ENCODE results near the gene CGGBP1. TPM values are rescaled to one million over a fixed set of nuclear protein-coding genes. Genes with fewer than 3 reads are reported as not detected.
"Not testable (repeated sequence)": the region's sequence is repeated elsewhere in the genome, so short reads cannot be mapped to it uniquely, and the experiment has no call there.

The CGGBP1 gene
- total RNA-seq, 1 donor from 2014 or later, result 180 TPM

DNA sequence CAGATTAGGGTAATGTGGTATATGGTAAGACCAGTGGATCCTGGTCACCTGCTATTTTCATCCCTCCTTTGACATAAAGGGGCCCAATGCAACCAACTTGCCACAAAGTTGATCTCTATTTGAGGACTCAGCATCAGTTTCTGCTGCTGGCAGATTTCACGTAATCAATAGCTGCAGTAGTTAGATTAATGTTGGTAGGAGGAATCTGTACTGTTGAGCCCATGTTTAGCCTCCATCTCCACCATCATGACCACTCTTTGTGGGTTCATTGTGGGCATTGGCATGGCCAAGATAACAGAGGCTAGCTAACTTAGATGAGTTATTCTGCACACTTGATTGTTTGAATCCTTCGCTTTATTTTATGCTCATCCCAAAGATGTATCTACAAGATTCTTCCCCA is 29.9 kb downstream of the CGGBP1 start:
- H3K4me3 Mint-ChIP-seq, result no peak overlapping the region
- H3K4me3 ChIP-seq, result no peak overlapping the region
- no peaks in the 10 kb centered on the region for H3K79me2 ChIP-seq (ENCODE audit: low read depth)
- DNase-seq (ENCODE audit: low spot score), result no peak
- no peak overlapping the region for H2AFZ ChIP-seq (replicated peaks)
- no peak for TF ChIP-seq EZH2phosphoT487 (IDR thresholded peaks at IDR 0.05)
- no peak for TF ChIP-seq EZH2 (IDR thresholded peaks at IDR 0.05)
- TF ChIP-seq, protein P1, sequence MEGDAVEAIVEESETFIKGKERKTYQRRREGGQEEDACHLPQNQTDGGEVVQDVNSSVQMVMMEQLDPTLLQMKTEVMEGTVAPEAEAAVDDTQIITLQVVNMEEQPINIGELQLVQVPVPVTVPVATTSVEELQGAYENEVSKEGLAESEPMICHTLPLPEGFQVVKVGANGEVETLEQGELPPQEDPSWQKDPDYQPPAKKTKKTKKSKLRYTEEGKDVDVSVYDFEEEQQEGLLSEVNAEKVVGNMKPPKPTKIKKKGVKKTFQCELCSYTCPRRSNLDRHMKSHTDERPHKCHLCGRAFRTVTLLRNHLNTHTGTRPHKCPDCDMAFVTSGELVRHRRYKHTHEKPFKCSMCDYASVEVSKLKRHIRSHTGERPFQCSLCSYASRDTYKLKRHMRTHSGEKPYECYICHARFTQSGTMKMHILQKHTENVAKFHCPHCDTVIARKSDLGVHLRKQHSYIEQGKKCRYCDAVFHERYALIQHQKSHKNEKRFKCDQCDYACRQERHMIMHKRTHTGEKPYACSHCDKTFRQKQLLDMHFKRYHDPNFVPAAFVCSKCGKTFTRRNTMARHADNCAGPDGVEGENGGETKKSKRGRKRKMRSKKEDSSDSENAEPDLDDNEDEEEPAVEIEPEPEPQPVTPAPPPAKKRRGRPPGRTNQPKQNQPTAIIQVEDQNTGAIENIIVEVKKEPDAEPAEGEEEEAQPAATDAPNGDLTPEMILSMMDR (IDR thresholded peaks at IDR 0.05), result no peak
- no peaks in the 10 kb centered on the region for H3K36me3 ChIP-seq
- H3F3A ChIP-seq (ENCODE audit: low read depth), result no peaks in the 10 kb centered on the region
- no peaks in the 10 kb centered on the region for H3K27me3 ChIP-seq
- H3K27ac Mint-ChIP-seq, result no peak overlapping the region
- H3K9me3 ChIP-seq (ENCODE audit: low read depth), result no peaks in the 10 kb centered on the region
- no peak overlapping the region for H3K27ac ChIP-seq
- peaks cover 9% of the 10 kb centered on the region for H3K9me3 Mint-ChIP-seq
- H3K4me2 ChIP-seq, result no peak overlapping the region
- H3K36me3 Mint-ChIP-seq, result no peaks in the 10 kb centered on the region
- no peak overlapping the region for H3K9ac ChIP-seq
- H3K4me1 ChIP-seq, result no peaks in the 10 kb centered on the region
- no peaks in the 10 kb centered on the region for H4K20me1 ChIP-seq (ENCODE audit: low read depth)
- no peaks in the 10 kb centered on the region for H3K27me3 Mint-ChIP-seq (ENCODE audit: insufficient read depth, low read depth)
- no peaks in the 10 kb centered on the region for H3K4me1 Mint-ChIP-seq

DNA sequence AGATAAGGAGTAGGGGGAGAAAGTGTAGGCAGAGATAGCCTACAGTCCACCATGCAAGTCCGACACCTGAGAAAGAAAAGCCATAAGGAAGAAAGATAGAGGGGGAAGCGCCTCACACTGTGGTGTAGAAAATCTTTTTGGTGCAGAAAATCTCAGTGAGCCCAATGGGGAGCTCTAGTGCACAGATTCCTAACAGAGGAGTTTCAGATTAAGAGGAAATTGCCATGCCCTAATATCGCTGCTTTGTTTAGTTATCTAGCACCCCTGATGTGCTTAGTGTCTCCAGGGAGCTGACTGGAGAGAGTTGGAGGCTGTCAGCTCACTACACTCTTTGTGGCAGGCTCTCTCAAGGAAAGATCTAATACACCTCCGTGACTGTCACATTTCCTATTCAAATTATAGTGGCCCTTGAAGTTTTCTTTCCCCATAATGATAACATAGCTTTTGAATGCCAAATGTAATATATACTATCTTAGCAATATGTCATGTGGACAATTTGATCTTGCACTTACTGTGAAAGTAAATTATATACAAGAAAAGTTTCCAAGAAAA is 33.7 kb downstream of the CGGBP1 start:
- H3K36me3 ChIP-seq, result no peaks in the 10 kb centered on the region
- Mint-ChIP-seq H3K27me3 (ENCODE audit: insufficient read depth, low read depth) (no peaks in the 10 kb centered on the region), H3K4me1 (no peaks in the 10 kb centered on the region), H3K9me3 (peaks cover 9% of the 10 kb centered on the region), H3K27ac (no peak overlapping the region), H3K4me3 (no peak overlapping the region), H3K36me3 (no peaks in the 10 kb centered on the region)
- no peaks in the 10 kb centered on the region for H4K20me1 ChIP-seq (ENCODE audit: low read depth)
- no peak overlapping the region for H3K9ac ChIP-seq
- H3F3A ChIP-seq (ENCODE audit: low read depth), result no peaks in the 10 kb centered on the region
- H3K27me3 ChIP-seq, result no peaks in the 10 kb centered on the region
- no peak for DNase-seq (ENCODE audit: low spot score)
- H2AFZ ChIP-seq (replicated peaks), result no peak overlapping the region
- TF ChIP-seq EZH2phosphoT487 (IDR thresholded peaks at IDR 0.05) (no peak), EZH2 (IDR thresholded peaks at IDR 0.05) (no peak)
- TF ChIP-seq, protein P1 (IDR thresholded peaks at IDR 0.05), result no peak
- H3K27ac ChIP-seq, result no peak overlapping the region
- no peaks in the 10 kb centered on the region for H3K9me3 ChIP-seq (ENCODE audit: low read depth)
- H3K4me2 ChIP-seq, result no peak overlapping the region
- H3K4me3 ChIP-seq, result no peak overlapping the region
- no peaks in the 10 kb centered on the region for H3K4me1 ChIP-seq
- H3K79me2 ChIP-seq (ENCODE audit: low read depth), result no peaks in the 10 kb centered on the region

DNA sequence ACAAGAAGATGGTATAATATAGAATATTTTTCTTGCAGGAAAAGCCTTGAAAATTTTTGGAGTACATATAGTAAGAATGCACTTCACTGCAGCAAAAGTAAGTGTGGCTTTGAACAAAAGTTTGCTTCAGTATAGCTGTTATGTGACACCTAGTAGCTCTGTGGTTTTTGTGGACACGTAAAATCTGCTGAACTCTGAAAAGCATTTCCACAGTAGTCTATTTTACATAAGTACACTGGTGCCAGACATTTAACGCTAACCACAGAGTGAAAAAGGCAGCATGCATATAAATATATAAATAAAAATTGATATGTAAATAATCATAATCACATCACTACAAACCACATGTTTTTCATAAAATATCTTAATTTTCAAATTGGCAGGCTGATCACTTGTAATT is 39.8 kb downstream of the CGGBP1 start:
- H3K79me2 ChIP-seq (ENCODE audit: low read depth), result no peaks in the 10 kb centered on the region
- H3K36me3 Mint-ChIP-seq, result peaks cover 2% of the 10 kb centered on the region
- H3F3A ChIP-seq (ENCODE audit: low read depth), result no peaks in the 10 kb centered on the region

DNA sequence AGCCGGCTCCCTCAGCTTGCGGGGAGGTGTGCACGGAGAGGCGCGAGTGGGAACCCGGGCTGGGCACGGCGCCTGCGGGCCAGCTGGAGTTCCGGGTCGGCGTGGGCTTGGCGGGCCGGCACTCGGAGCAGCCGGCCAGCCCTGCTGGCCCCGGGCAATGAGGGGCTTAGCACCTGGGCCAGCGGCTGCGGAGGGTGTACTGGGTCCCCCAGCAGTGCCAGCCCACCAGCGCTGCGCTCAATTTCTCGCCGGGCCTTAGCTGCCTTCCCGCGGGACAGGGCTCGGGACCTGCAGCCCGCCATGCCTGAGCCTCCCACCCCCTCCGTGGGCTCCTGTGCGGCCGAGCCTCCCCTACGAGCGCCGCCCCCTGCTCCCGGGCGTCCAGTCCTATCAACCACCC is 43.1 kb downstream of the CGGBP1 start:
- H3K4me3 Mint-ChIP-seq; H2AFZ ChIP-seq (replicated peaks); H3K9me3 ChIP-seq (ENCODE audit: low read depth); H4K20me1 ChIP-seq (ENCODE audit: low read depth); H3K27me3 Mint-ChIP-seq (ENCODE audit: insufficient read depth, low read depth); H3K79me2 ChIP-seq (ENCODE audit: low read depth); H3K9me3 Mint-ChIP-seq; H3K36me3 ChIP-seq; H3F3A ChIP-seq (ENCODE audit: low read depth); H3K27ac Mint-ChIP-seq; H3K27ac ChIP-seq; H3K4me3 ChIP-seq; H3K27me3 ChIP-seq; DNase-seq (ENCODE audit: low spot score); H3K4me1 Mint-ChIP-seq; H3K36me3 Mint-ChIP-seq; H3K4me2 ChIP-seq; H3K4me1 ChIP-seq; H3K9ac ChIP-seq: not testable (repeated sequence)

More for the DNA sequence above, 39.8 kb downstream of the CGGBP1 start:
- TF ChIP-seq, protein P1 (IDR thresholded peaks at IDR 0.05), result no peak
- TF ChIP-seq EZH2 (IDR thresholded peaks at IDR 0.05), result no peak
- no peak for TF ChIP-seq EZH2phosphoT487 (IDR thresholded peaks at IDR 0.05)
- H3K9me3 ChIP-seq (ENCODE audit: low read depth), result no peaks in the 10 kb centered on the region
- H3K9ac ChIP-seq, result no peak overlapping the region
- H2AFZ ChIP-seq (replicated peaks), result no peak overlapping the region
- Mint-ChIP-seq H3K27ac (no peak overlapping the region), H3K4me3 (no peak overlapping the region), H3K4me1 (no peaks in the 10 kb centered on the region), H3K9me3 (peaks cover 5% of the 10 kb centered on the region), H3K27me3 (ENCODE audit: insufficient read depth, low read depth) (no peaks in the 10 kb centered on the region)
- no peaks in the 10 kb centered on the region for H3K36me3 ChIP-seq
- H3K4me1 ChIP-seq, result no peaks in the 10 kb centered on the region
- H3K4me3 ChIP-seq, result no peak overlapping the region
- no peak overlapping the region for H3K4me2 ChIP-seq
- no peaks in the 10 kb centered on the region for H4K20me1 ChIP-seq (ENCODE audit: low read depth)
- no peak overlapping the region for H3K27ac ChIP-seq
- no peak for DNase-seq (ENCODE audit: low spot score)
- H3K27me3 ChIP-seq, result no peaks in the 10 kb centered on the region

Measured in neural progenitor cell (in vitro differentiated cells).